H4 (cell line): ENCODE results near the gene ELANE. TPM values are rescaled to one million over a fixed set of nuclear protein-coding genes. Genes with fewer than 3 reads are reported as not detected.
"Not testable (repeated sequence)": the region's sequence is repeated elsewhere in the genome, so short reads cannot be mapped to it uniquely, and the experiment has no call there.

ENCODE experiments used
- DNase-seq: peaks from one replicate; pipeline ENCODE4 v3.0.0-alpha.2; 2015; ENCODE audit warnings: low spot score
- total RNA-seq: library from RNA; depleted of rRNA; stranded (reverse); fragments of >200 nt; shearing (Covaris generic); gene quantifications from 2 replicates; pipeline ENCODE4 v1.2.3, GENCODE V29; 2014

ELANE gene
- total RNA-seq, 1 experiment from 2014 or later: not detected

GRCh38 chr19:862581-863314, 10.6 kb downstream of the ELANE start:
- DNase-seq: no peak

DNA sequence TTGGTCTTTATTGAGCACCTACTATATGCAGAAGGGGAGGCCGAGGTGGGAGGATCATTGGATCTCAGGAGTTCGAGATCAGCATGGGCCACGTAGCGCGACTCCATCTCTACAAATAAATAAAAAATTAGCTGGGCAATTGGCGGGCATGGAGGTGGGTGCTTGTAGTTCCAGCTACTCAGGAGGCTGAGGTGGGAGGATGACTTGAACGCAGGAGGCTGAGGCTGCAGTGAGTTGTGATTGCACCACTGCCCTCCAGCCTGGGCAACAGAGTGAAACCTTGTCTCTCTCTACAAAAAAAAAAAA, 11.2 kb downstream of the ELANE start:
- DNase-seq: no peak

DNA sequence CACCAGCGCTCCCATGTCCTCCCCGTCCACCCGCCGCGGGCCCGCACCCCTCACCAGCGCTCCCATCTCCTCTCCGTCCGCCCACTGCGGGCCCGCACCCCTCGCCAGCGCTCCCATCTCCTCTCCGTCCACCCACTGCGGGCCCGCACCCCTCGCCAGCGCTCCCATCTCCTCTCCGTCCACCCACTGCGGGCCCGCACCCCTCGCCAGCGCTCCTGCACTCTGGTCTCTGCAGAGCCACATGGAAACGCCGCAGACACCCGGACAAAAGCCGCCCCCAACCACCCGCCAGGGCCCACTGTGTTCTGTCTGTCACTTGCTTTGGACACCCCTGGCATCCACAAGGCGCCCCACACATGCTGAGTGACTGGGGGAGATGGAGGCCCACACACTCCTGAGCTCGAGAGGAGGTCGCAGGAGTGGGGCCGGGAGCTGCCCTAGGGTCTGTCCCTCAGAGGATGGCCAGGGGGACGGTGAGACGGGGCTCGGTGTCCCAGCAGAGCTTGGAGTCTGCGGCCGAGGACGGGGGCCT, 14.7 kb downstream of the ELANE start:
- no peak for DNase-seq

DNA sequence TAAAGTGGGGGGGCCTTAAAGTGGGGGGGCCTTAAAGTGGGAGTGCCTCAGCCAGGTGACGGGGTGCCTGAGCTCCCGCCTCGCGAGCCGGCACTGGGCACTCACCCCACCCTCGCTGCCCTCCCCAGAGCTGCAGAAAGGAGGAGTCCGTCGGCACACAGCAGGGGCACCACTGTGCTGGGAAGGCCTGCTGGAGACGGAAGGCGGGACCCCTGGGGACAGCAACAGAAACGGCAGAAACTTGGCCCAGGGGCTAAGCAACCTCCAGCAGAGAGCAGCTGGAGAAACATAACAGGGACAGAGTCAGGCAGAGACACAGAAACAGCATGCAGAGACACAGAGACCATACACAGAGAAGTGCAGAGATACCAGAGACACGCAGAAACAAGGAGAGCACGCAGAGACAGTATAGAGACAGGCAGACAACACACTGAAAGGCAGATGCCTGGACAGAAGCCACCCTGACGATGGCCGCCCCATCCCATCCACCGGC, 15.2 kb downstream of the ELANE start:
- DNase-seq: no peak

GRCh38 chr19:867855-868457, 15.9 kb downstream of the ELANE start:
- no peak for DNase-seq

GRCh38 chr19:868458-869244, 16.5 kb downstream of the ELANE start:
- no peak for DNase-seq

DNA sequence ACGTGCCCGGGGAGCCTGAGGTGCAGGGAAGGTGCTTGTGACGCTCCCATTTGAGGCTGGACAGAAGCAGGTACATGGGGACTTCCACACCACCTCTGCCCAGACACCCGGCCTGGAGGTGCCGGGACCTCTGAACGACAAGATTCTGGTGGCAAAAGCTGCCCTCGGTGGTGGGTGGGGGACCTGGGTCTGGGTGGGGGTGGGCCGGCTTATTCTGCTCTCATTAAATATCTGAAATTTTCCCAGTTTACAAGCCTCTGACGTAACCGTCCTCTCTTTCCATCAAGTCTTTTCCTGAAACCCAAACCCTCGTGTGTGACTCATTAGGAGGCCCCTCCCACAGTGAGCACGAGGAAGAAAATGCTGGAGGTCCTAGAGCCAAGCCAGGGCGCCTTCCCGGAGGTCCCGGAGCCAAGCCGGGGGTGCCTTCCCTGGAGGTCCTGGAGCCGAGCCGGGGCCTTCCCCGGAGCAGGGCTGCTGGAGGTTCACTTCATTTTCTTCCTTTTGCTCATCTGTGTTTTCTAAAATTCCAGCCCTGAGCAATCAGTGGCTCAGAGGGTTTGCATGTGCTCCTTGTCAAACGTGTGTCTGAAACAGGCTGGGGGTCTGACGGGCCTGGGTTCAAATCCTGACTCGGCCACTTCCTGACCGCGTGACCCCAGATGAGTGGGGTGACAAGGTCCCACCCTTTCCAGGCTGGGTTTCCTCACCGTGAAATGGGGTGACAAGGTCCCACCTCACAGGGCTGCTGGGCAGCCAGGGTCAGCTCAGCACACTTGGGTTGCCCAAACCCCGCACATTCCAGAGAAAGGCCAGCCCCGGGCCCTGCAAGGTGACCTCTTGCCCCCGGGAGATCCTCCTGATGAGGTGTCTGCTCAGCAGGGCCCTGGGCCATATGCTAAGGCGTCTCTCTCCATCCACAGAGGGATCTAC, 17.4 kb downstream of the ELANE start:
- DNase-seq: peak; percentile 83

- DNase-seq: no peak
These were observed 18.2 kb downstream of the ELANE start for GRCh38 chr19:870314-870713.

GRCh38 chr19:870963-871401, 18.9 kb downstream of the ELANE start:
- DNase-seq: no peak

DNA sequence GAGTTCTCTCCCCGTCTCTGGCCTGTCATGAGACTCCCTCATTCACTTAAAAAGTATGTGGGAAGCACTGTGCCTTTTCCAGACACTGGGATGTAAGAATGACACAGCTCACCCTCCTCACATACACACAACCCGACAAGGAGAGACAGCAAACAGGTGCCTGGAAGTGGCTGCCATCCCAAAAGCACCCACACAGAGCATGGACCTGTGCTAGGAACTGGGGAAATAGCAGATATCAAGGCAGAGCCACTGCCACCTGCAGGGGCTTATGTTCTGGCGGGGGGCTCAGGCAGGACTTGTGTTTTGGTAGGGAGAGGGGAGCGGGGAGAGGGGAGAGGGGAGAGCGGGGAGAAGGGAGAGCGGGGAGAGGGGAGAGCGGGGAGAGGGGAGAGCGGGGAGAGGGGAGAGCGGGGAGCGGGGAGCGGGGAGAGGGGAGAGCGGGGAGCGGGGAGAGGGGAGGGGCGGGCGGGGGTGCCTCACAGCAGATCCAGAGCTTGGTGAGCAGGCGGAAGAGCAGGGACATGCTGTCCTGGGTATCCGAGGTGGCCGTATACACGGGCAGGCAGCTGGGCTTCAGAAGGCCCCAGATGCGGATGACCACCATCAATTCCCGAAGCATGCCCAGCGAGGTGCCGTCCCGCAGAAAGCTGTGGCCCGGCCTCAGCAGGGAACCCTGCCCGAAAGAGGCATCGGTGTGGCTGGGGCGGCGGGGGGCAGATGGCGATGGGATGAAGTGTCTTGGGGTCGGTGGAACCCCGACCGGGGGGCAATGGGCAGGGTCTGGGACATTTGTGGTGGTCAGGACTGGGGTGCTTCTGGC, 19.6 kb downstream of the ELANE start:
- DNase-seq: no peak

DNA sequence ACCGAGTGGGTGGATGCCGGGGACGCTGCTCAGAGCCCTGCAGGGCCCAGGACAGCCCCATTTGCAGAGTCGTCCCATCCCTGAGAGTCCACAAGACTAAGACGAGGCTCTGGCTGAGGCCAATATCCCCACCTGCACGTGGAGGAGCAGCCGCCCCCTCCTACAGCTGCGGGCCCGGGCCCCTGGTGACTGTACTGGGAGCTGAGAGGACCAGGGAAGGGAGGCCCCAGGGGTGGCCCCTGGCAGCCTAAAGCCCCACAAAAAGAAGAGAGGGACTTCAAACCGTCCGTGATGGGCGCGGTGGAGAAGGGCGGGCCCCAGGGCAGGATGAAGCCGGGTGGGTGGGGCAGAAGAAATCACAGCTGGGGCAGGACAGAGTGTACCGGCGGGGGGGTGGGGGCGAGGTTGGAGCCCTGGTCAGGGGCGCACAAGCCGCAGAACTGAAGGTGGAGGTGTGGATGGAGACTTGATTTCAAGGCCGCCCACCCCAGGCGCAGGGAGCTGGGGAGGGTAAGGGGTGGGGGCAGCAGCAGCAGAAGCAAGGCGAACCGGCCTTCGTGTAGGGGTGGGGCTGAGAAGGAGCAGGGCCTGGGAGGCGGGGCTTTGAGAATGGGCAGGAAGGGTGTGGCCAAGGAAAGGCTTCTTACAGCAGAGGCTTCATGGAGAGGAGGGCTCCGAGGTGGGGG, 20.3 kb downstream of the ELANE start:
- DNase-seq: no peak

DNA sequence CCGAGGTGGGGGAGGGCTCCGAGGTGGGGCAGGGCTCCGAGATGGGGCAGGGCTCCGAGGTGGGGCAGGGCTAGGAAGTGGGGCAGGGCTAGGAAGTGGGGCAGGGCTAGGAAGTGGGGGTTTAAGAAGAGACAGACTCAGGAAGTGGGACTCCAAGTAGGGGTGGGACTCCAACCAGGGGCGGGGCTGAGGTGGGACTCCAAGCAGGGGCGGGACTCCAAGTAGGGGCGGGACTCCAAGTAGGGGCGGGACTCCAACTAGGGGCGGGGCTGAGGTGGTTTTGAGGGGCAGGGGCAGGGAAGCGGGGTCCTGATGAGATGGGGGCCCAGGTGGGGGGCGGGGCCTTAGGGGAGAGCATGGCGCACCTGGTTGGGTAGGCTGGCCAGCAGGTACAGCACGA, 21.0 kb downstream of the ELANE start:
- no peak for DNase-seq

DNA sequence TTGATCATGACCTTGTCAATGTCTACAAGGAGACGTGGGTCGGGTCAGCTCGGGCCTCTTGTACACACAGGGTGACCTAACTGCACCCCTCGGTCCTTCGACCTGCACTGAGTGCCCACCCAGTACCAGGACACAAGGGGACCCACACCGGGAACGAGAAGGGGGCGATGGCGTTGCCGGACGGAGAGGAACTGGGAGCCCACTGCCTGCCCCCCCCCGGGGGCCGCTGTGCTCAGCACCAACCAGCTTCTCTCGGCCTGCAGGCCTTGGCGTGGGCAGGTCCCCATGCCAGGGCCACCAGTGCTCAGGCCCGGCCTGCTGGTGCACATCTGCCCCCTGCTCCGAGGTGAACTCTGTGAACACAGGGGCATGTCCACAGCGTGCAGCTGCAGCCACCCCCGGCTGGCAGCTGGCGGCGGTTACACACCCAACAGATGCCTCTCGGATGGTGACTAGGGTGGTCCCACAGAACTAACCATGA, 21.5 kb downstream of the ELANE start:
- no peak for DNase-seq

GRCh38 chr19:875265-875879, 23.3 kb downstream of the ELANE start:
- no peak for DNase-seq

DNA sequence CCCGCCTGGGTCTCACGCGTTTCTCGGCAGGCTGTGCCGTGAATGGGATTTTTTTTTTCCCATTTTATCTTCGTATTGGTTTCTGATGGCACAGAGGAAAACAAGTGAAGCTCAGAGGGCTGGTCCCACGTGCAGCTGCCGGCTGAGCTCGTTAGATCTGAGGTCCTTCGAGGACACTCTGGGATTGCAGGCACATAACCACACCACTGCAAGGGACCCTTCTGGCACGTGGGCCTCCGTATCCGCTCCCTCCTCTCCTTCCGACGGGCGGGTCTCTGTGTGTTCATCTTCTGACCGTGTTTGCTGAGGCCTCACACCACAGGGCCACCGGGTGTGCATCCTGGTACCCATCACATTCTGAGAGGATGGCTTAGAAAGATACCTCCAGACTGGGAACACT, 24.0 kb downstream of the ELANE start:
- no peak for DNase-seq

DNA sequence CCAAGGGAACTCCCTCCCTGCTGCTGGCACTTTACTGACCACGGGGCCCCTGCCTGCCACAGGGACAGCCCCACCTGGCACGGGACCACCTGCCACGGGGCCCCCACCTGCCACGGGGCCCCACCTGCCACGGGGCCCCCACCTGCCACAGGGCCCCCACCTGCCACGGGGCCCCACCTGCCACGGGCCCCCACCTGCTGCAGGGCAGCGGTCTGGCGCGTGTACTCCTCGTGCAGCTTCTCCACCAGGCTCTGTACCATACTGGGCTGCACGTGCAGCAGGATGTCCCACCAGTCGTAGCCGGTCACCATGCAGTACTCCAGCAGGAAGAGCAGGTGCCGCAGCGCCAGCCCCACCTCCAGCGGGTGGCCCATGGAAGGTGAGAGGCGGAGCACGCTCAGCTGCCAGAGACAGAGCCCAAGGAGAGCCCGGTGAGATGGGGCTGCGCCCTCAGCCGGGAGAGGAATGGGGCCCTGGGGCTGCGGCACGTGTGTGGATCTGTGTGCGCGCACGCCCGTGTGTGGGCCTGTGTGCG, 24.7 kb downstream of the ELANE start:
- no peak for DNase-seq

- DNase-seq: not testable (repeated sequence)
These were observed 26.0 kb downstream of the ELANE start for GRCh38 chr19:877992-878660.

- not testable (repeated sequence) for DNase-seq
These were observed 26.9 kb downstream of the ELANE start for GRCh38 chr19:878751-879561.
